K562 (cell line): Measurements from ENCODE around the gene HSD17B12.

Source experiments
- ATF1 ChIP-seq, 2 experiments: fragments of 450-650 bp in 1 of 2; IDR thresholded peaks; 2 replicates each; pipeline ENCODE4 v1.6.1; 2016; ENCODE audit warnings: missing compliant biosample characterization in 1 of 2, missing genetic modification characterization in 1 of 2
- KLF10 ChIP-seq: fragments of 250-450 bp; sonication (Bioruptor Pico); IDR thresholded peaks from 2 replicates; pipeline ENCODE4 v1.6.1; 2021; ENCODE audit warnings: matching md5 sums
- MAFK ChIP-seq: IDR thresholded peaks from 2 replicates; pipeline ENCODE4 v1.6.1; 2011; ENCODE audit warnings: low read length, improper control_type of control experiment
- MXI1 ChIP-seq: IDR thresholded peaks from 2 replicates; pipeline ENCODE4 v1.6.1; 2011; ENCODE audit warnings: low read depth, mild to moderate bottlenecking, improper control_type of control experiment, low read length
- PCBP1 ChIP-seq: fragments of 200-400 bp; formaldehyde crosslinking; IDR thresholded peaks from 2 replicates; pipeline ENCODE4 v1.6.1; 2018; ENCODE audit warnings: mild to moderate bottlenecking, low read depth, low read length; ENCODE audit not compliant: poor library complexity, severe bottlenecking
- POLR2AphosphoS2 ChIP-seq: IDR thresholded peaks from 2 replicates; pipeline ENCODE4 v1.6.1; 2012; ENCODE audit warnings: low read length, improper control_type of control experiment
- SP1 ChIP-seq: sonication (generic); formaldehyde crosslinking; IDR thresholded peaks from 2 replicates; pipeline ENCODE4 v1.8.1; 2022; ENCODE audit warnings: mild to moderate bottlenecking, missing genetic modification reagents
- XRCC5 ChIP-seq: fragments of 200-400 bp; formaldehyde crosslinking; IDR thresholded peaks from 2 replicates; pipeline ENCODE4 v1.6.1; 2017; ENCODE audit warnings: low read depth, mild to moderate bottlenecking, low read length
- ZNF263 ChIP-seq: sonication (generic); formaldehyde crosslinking; IDR thresholded peaks from 2 replicates; pipeline ENCODE4 v1.8.0; 2022; ENCODE audit warnings: mild to moderate bottlenecking, missing genetic modification reagents, borderline replicate concordance
- ZNF3 ChIP-seq: fragments of 250-450 bp; sonication (Bioruptor Pico); IDR thresholded peaks from 2 replicates; pipeline ENCODE4 v1.5.0; 2021; ENCODE audit warnings: mild to moderate bottlenecking, moderate library complexity
- ZNF780A ChIP-seq: fragments of 250-450 bp; sonication (Bioruptor Pico); IDR thresholded peaks from 2 replicates; pipeline ENCODE4 v1.5.0; 2021; ENCODE audit warnings: mild to moderate bottlenecking
- TF ChIP-seq, protein P1 (sequence below): sonication (generic); formaldehyde crosslinking; IDR thresholded peaks from 2 replicates; pipeline ENCODE4 v1.8.0; 2022; ENCODE audit warnings: mild to moderate bottlenecking, missing genetic modification reagents
- TF ChIP-seq, protein P2 (sequence below): sonication (generic); formaldehyde crosslinking; IDR thresholded peaks from 2 replicates; pipeline ENCODE4 v1.9.0; 2022; ENCODE audit warnings: mild to moderate bottlenecking, missing genetic modification reagents
- TF ChIP-seq, protein P3 (sequence below), 3 experiments: IDR thresholded peaks in 2 of 3; conservative IDR thresholded peaks in 1 of 3; 2 replicates each; pipeline ENCODE4 v1.5.1; 2011 to 2012; ENCODE audit warnings: low read length in 3 of 3, mild to moderate bottlenecking in 3 of 3, control low read depth in 2 of 3, improper control_type of control experiment in 1 of 3, inconsistent platforms in 1 of 3, low read depth in 1 of 3, mixed read lengths in 1 of 3, moderate library complexity in 1 of 3; ENCODE audit not compliant: insufficient read depth in 2 of 3

DNA sequence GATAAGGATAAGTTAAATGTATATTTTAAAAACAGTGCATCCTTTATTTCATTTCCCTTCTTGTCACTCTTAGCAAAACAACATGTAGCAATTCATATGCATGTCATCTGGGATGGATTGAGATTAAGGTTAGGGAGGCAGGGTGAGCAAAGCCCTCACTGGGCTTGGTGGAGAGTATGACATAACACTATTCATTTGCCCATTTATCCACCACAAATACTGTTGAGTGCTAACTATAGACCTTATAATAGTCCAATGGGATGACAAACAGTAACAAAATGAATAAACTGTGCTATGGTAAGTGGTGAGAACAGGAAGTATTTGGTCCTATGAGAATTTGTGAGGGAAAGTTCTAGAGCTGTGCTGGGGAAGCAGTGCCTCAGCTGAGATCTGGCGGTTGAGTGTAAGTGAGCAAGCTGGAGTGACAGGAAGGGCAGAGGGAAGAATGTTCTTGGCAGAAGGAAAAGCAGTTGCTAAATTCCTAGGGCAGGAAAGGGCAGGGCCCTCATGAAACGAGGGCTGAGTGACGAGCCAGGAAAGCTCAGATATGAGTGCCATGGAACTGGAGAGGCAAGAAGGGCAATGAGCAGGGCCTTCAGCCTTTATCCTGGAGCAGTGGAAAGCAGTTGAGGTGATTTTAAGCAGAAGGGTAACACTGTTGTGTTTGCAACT lies 6.7 kb downstream of the HSD17B12 start:
- TF ChIP-seq, protein P1, sequence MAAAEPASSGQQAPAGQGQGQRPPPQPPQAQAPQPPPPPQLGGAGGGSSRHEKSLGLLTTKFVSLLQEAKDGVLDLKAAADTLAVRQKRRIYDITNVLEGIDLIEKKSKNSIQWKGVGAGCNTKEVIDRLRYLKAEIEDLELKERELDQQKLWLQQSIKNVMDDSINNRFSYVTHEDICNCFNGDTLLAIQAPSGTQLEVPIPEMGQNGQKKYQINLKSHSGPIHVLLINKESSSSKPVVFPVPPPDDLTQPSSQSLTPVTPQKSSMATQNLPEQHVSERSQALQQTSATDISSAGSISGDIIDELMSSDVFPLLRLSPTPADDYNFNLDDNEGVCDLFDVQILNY (CRISPR knock-in tag) = no peak
- TF ChIP-seq PCBP1 (no peak), SP1 (CRISPR knock-in tag) (no peak), MAFK (no peak), MXI1 (no peak), ATF1 (CRISPR knock-in tag; IDR thresholded peaks at IDR 0.05) (no peak), ATF1 (tag; IDR thresholded peaks at IDR 0.05) (no peak), ZNF780A (CRISPR knock-in tag) (no peak), ZNF263 (CRISPR knock-in tag) (no peak), ZNF3 (CRISPR knock-in tag) (no peak), POLR2AphosphoS2 (no peak), XRCC5 (no peak), KLF10 (CRISPR knock-in tag) (no peak)
- TF ChIP-seq, protein P2, sequence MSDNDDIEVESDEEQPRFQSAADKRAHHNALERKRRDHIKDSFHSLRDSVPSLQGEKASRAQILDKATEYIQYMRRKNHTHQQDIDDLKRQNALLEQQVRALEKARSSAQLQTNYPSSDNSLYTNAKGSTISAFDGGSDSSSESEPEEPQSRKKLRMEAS (CRISPR knock-in tag) = no peak
- TF ChIP-seq, protein P3, sequence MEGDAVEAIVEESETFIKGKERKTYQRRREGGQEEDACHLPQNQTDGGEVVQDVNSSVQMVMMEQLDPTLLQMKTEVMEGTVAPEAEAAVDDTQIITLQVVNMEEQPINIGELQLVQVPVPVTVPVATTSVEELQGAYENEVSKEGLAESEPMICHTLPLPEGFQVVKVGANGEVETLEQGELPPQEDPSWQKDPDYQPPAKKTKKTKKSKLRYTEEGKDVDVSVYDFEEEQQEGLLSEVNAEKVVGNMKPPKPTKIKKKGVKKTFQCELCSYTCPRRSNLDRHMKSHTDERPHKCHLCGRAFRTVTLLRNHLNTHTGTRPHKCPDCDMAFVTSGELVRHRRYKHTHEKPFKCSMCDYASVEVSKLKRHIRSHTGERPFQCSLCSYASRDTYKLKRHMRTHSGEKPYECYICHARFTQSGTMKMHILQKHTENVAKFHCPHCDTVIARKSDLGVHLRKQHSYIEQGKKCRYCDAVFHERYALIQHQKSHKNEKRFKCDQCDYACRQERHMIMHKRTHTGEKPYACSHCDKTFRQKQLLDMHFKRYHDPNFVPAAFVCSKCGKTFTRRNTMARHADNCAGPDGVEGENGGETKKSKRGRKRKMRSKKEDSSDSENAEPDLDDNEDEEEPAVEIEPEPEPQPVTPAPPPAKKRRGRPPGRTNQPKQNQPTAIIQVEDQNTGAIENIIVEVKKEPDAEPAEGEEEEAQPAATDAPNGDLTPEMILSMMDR (IDR thresholded peaks at IDR 0.05 in 2 of 3, conservative IDR thresholded peaks at IDR 0.05 in 1 of 3; ENCODE audit: insufficient read depth in 2 of 3, low read depth in 1 of 3, low read length in 3 of 3) = no peak
